NCI-H2107 (cell line): ENCODE results near the gene TMEM150A.
"Not testable (repeated sequence)": the region's sequence is repeated elsewhere in the genome, so short reads cannot be mapped to it uniquely, and the experiment has no call there.

ENCODE experiments used
- DNase-seq: peaks from one replicate; lab custom pipeline; 2025; lab: John Stamatoyannopoulos, UW

The TMEM150A gene, protein sequence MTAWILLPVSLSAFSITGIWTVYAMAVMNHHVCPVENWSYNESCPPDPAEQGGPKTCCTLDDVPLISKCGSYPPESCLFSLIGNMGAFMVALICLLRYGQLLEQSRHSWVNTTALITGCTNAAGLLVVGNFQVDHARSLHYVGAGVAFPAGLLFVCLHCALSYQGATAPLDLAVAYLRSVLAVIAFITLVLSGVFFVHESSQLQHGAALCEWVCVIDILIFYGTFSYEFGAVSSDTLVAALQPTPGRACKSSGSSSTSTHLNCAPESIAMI

DNA sequence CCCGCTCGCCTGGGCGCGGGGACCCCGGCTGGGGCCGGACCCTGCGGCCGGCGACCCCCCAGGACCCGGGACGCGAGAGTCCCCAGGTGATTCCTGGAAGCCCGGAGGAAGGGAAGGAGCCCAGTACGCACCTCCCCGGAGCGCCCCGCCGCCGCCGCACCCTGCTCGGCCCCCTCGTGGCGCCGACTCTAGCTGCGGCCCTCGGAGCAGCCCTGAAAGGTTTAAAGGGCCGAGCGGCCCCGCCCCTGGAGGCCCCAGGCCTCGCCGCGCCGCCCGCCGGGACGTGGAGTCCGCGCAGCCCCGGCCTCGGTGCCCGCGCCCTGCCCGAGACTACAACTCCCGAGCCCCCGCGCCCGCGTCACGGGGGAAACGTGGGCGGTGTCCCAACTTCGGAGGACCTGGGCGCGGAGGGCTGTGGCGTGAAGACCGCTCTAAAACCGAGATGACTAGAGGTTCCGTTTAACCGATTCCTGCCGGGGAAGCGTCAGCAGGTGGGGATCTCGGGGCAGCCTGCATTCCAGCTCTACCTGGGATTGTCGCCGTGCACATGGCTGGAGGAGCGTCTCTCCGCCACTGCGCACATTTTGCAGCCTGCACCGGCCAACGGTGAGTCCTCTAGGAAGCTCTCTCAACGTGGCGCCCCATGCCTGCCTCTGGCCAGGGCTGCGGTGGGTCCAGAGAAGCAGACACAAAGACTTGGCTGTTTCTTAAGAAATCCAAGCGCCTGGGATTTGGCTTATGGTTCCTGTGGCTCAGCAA is at the start of gene TMEM150A:
TSS of gene TMEM150A (minus strand) at position 223 of the 759 bp plus-strand sequence. CDS start 750 bp downstream, outside the sequence.
- peak; percentile 55 for DNase-seq

DNA sequence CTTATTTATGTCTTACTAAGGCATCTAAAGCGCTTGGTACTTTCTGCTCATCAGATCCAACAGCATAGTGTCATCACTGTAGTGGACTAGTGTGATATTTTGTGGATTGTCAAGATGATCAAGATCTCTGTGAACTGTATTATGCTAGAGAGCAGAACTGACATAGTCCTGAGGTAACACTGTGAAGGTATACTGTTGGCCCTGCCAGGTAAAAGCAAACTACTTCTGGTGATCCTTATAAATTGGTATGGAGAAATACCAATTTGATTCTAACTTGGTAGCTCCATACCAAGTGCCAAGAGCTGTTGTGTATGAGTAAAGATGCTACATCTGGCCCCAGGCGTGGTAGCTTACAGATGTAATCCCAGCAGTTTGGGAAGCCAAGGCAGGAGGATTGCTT is 49.6 kb upstream of the TMEM150A start:
- DNase-seq = no peak

DNA sequence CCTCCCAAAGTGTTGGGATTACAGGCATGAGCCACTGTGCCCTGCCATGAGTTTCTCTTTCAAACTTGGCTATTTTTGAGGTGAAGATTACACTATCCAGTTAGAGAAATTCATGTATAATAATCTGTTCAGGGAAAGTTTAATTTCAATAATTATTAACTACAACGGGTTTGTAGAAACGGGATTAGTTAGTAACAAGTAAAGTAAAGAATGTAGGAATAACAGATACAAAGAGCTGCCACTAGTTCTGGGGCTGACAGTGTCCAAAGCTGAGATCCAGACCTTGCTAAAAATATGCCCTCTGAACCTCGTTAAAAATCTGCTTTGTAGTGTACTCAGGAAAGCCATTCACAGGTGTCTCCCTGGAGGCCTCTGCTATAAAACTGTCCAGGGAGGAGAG is 48.6 kb upstream of the TMEM150A start:
- no peak for DNase-seq

DNA sequence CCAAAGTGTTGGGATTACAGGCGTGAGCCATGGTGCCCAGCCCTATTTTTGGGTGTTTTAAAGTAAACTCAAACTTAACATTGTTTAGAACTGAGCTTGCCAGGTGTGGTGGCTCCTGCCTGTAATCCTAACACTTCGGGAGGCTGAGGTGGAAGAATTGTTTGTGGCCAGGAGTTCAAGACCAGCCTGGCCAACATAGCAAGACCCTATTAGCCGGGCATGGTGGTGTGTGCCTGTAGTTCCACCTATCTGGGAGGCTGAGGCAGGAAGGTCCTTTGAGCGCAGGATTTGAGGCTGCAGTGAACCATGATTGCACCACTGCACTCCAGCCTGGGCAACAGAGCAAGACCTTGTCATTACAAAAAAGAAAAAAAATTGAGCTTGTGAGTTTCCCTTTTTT is 48.0 kb upstream of the TMEM150A start:
- DNase-seq = no peak

DNA sequence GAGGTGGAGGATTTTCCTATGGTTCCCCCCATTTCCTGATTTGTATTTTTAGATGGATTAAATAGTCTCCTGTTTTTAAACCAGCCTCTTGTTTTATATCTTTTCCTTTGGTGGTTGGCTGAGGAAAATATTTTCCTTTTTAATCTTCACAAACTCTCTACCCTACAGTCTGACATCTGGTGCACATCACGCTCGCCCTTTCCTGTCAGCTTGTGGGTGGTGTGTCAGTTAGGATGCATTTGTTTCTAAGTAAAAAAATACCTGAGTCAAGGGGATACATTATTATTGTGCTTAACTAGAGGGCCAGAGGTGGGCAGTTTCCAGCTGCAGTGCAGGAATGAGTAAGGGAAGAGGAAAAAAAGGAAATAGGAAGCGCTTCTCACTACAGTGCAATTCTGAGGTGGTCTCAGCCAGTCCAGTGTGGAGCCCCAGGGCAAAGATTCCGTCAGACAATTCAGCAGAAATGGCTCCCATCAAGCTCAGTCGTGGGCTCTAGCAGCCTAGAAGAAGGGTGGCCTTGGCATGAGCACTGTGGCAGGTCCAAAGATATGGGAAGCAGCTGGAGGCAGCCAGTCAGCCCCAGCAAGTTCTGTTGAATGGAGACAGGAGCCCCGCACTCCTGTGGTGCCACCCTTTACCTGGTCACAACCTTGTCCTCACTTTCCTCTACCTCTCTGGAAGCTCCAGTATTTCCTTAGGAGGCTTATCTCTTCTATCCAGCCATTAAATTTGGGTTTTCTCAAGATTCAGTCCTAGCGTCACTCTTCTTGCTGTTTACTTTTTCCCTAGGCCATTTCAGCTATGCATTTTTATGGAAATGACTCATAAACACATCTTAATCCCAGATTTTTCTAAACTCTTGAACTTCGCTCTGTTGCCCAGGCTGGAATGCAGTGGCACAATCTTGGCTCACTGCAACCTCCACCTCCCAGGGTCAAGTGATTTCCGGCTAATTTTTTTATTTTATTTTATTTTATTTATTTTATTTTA is 47.0 kb upstream of the TMEM150A start:
- DNase-seq = no peak

DNA sequence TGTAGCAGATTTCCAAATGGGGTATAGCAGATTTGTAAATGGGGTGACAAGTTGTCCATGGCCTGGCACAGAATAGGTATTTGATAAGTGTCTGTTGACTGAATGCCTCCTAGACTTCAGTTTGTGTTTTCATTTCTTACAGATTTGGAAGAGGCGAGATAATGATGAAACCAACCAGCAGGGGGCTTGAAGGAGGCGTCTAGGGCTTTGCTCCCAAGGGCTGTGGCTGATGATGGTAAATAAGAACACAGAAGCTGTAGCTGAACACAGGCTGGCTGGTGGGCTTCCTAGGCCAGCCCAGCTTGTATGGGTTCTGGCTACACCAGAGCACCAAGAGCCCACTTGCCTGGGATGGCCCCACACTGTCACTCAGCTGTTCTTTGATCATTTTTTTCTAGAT is 46.1 kb upstream of the TMEM150A start:
- no peak for DNase-seq

DNA sequence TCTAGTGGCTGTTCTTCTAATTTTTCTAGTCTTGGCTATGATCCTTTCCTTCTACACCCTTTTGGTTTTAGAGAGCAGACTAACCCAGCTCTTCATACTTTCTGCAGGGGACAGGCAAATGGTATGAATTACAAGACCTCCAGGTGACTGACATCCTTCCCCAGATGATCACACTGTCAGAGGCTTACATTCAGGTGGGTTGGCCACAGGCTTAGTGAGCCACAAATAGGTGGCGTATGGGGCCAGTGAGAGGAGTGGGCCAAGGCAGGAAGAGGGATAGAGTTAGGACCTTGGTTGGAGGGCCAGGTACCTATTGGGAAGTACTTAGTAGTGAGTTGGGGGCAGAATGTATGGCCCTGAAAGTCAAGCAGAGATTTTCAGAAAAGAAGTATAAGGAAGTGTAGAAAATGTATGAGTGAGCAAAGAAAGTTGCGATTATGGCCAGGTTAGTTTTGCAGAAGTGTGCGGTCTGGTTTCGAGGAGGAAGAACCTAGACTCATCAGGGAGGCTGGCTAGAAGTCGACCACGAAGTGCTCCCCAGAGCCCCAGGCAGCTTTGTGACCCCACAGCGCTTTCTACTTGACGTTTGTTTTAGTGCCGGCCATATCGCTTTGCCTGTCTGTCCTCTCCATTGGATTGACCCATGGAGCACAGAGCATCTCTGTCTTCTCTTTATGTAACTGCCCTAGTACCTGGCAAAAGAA is 45.5 kb upstream of the TMEM150A start:
- no peak for DNase-seq

DNA sequence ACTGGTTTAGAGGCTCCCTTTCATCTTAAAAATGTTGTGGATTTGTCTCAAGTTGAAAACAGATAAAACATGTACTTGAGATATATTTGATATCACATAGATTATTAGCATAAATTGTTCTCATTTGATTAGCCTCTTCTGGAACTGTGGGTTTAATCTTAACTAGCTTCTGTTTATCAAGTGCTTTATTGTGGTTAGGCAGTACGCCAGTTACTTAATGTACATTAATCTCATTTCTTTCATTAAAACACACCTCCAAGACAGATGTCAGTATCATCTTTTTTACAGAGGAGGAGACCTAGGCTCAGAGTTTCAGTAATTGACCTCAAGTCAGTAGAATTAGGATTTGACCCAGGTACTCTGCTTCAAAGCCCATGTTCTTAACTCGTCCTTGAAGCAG is 43.7 kb upstream of the TMEM150A start:
- DNase-seq = no peak

DNA sequence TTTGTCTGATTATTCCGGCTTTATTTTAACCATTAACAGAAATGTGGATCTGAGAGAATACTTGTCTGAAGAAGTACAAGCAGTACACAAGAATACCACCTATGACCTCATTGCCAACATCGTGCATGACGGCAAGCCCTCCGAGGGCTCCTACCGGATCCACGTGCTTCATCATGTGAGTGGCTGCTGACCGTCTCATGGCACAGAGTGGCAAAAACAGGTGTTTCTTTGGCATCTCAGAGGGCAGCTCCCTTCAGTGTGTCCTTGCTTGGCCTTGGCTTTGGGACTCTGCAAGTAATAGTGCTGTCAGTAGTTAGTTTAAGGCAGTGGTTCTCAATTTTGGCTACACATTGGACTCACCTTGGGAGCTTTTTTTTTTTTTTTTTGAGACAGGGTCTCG is 42.4 kb upstream of the TMEM150A start:
- DNase-seq = no peak

DNA sequence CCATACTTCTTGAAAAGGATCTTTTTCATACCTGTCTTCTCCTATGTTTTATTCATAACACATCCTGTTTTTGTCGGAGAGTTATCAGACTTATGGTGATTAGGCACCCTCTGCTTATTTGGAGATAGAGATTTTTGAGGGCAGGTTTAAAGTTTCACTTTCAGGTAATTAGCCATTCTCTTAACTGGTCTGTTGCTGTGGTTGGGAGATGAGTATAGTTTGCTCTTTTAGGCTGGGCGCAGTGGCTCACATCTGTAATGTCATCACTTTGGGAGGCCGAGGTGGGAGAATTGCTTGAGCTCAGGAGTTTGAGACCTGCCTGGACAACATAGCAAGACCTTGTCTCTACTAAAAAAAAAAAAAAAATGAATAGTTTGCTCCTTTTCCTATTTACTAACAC is 40.2 kb upstream of the TMEM150A start:
- DNase-seq = no peak

DNA sequence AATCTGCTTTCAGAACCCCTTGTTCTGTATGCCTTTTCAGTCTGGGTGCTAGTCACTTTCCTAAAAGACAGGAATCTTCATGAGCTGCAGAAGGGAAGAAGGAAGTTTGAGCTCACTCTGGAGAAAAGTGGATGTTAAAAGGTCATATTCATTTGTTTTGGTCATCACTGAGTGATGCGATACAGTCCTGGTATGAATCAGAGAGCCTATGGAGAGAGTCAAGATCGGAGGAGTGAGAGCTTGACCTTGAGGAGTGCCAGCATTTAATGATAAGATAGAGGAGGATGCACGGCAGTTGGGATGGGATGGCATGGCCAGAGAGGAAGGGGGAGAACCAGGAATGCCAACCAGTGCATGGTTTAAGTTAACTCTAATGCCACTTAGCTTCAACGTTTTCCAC is 33.1 kb upstream of the TMEM150A start:
- DNase-seq = no peak

DNA sequence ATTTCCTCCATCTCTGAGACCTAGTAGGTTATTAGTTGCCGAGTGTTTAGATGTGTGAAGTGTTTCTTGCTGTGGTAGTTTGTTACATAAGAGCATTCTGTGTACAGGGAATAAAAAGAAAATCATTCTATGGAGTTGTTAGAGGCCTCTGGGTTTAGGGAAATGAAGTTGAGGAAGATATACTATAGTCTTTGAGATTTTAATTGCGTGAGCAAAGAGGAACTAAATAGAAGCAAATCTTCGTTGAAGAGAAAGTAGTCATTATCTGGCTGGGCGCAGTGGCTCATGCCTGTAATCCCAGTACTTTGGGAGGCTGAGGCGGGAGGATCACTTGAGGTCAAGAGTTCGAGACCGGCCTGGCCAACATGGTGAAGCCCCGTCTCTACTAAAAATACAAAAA is 32.5 kb upstream of the TMEM150A start:
- DNase-seq = no peak

DNA sequence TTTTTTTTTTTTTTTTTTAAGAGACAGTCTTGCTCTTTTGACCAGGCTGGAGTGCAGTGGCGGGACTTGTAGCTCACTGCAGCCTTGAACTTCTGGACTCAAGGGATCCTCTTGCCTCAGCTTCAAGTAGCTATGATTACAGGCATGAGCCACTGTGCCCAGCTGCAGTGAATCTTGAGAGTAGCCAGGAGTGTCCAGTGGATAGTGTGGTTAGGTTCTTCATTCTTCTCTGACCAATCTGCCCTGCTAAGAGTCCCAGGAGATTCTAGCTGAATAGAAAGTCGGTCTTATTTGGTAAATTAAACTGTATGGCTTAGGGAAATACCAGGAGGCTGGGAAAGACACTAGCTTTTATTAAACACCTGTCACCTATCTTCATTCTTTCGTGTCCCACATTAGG is 28.8 kb upstream of the TMEM150A start:
- no peak for DNase-seq

DNA sequence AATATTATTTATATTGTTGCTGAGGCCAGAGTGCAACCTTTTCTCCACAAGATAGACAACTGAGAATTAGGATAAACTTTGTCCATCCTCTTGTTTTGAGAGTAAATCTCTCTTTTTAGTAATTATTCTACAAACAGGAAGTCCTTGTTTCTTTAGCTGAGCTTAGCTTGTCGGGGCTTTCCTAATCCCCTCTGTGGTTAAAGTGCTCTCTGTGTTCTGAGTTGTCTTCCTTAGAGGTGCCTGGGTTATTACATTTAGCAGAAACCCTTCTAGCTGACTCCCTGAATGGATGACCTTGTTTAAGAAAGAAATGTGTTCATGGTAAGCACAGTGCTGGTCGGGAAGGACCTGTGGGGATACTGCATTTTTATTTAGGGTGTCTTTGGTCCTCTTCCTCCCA is 26.2 kb upstream of the TMEM150A start:
- DNase-seq = no peak

DNA sequence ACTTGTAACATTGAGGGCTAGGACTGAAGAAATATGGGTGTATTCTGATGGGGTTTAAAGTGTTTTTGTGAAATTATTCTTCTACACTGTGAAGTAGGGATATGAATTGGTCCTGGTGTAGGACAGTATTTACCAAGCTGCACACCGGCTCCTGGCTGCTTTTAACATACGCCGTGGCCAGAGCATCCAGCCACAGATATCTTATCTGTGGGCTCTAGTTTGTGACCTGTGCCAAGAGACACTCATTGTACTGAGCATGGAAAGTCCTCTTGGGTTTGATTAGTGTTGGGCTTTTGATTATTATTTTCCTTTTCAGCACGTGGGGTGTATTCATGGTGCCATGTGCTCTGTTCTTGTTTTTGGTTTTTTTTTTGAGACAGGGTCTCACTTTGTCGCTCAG is 21.5 kb upstream of the TMEM150A start:
- DNase-seq = no peak

DNA sequence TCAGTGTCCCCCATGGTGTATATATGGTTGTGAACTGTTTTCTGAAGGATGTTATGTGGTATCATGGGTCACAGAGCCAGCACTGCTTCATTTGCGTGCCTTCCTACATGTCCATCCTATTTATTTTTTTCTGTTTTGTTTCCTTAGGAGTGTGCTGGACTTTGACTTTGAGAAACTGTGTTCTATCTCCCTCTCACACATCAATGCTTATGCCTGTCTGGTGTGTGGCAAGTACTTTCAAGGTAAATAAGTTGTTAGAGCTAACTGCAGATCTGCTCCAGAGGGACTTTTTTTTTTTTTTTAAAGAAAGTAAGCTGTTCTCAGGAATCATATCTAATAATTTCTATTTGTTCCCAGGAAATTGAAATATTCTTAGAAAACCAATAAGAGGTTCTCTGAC is 18.8 kb upstream of the TMEM150A start:
- DNase-seq = no peak

DNA sequence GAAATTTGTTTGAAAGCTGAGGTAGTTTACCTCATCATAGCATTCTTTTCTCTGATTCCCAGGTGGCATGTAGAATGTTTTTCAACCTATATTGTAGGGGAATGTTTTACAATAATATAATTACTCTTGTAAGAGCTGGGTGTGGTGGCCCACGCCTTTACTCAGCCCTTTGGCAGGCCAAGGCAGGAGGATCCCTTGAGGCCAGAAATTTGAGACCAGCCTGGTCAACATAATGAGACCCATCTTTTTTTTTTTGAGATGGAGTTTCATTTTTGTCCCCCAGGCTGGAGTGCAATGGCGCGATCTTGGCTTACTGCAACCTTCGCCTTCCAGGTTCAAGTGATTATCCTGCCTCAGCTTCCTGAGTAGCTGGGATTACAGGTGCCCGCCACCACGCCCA is 17.1 kb upstream of the TMEM150A start:
- no peak for DNase-seq

DNA sequence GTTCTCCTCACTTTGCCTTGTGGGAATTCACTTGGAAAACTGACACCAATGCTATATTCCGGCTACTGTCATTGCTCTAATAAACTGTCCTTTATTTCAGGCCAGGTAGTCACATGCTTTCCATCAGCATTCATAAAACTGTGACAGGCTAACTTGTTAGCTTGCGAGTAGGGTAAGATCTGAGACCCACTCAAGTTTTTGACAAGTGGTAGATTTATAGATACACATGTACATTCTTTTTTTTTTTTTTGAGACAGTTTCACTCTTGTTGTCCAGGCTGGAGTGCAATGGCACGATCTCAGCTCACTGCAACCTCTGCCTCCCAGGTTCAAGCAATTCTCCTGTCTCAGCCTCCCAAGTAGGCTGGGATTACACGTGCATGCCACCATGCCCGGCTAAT is 15.2 kb upstream of the TMEM150A start:
- not testable (repeated sequence) for DNase-seq

DNA sequence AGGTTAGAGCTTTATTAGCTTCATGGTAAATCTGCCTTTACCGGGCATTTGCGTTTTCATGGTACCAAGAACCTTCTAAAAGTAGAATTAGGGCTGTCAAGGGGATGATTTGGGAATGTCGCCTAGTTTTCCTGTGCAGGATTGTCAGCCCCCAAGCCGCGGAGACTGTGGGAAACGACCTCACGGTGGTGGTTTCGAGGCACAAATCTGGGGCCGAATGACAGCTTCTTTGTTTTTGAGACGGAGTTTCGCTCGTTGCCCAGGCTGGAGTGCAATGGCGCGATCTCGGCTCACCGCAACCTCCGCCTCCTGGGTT is 12.9 kb upstream of the TMEM150A start:
- no peak for DNase-seq

DNA sequence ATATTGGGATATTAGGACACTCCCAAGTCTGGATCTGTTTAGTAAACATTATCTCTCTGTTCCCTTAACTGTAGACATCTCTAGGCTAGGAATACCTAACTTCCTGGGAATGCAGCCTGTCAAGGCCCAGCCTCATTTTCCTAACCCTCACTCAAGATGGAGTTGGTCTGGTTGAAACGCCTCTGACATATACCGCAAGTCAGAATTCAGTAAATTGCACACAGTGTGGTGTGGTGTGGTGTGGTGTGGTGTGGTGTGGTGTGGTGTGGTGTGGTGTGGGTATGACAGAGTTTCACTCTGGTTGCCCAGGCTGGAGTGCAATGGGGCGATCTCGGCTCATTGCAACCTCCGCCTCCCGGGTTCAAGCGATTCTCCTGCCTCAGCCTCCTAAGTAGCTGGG is 12.3 kb upstream of the TMEM150A start:
- DNase-seq = not testable (repeated sequence)

DNA sequence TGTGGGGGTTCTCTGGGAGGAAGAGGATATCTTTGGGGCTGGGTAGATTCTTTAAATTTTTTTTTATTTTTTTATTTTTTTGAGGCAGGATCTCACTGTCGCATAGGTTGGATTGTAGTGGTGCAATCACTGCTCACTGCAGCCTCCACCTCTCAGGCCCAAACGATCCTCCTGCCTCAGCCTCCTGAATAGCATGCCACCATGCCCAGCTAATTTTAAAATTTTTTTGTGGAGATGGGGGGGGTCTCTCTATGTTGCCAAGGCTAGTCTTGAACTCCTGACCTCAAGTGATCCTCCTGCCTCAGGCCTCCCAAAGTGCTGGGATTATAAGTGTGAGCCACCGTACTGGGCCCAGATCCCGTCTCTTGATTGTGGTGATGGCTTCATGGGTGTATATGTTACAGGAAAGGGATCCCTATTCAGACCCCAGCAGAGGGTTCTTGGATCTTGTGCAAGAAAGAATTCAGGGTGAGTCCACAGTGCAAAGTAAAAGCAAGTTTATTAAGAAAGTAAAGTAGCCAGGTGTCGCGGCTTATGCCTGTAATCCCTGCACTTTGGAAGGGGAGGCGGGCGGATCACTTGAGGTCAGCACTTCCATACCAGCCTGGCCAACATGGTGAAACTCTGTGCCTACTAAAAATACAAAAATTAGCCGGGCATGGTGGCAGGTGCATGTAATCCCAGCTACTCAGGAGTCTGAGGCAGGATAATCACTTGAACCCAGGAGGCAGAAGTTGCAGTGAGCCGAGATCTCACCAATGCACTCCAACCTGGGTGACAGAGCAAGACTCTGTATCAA is 11.4 kb upstream of the TMEM150A start:
- DNase-seq = no peak
